Gastrocnemius medialis (tissue), 4 donors: ENCODE data around the gene ZNF438. TPM values are rescaled to one million over a fixed set of nuclear protein-coding genes. Genes with fewer than 3 reads are reported as not detected.
A peak's percentile ranks its signal among the peaks of the same experiment; 100 is the strongest.

Experiments
- ATAC-seq, 2 donors: fragments of 150-250 bp; one replicate each; pipeline ENCODE4 v1.9.1; 2016
- DNase-seq, 2 donors: peaks; one replicate each; pipeline ENCODE4 v3.0.0-alpha.2; 2019
- H3K27ac ChIP-seq, 4 donors: fragments of 200-600 bp; sonication (generic); 1 replicate in 1 of 4; 2 replicates in 3 of 4; pipeline ENCODE4 v1.5.1; 2016 to 2018; ENCODE audit warnings: mild to moderate bottlenecking in 2 of 4, moderate library complexity in 1 of 4
- H3K27me3 ChIP-seq, 3 donors: fragments of 200-600 bp; sonication (generic) in 2 of 3; 1 replicate in 1 of 3; 2 replicates in 2 of 3; pipeline versions ENCODE4 v1.5.1 to v1.6.0; 2016 to 2019; ENCODE audit warnings: mild to moderate bottlenecking in 1 of 3, moderate library complexity in 1 of 3
- H3K36me3 ChIP-seq, 2 donors: fragments of 200-600 bp; sonication (generic) in 1 of 2; one replicate each; pipeline ENCODE4 v1.5.1; 2017 to 2018
- H3K4me1 ChIP-seq, 2 donors: fragments of 200-600 bp; sonication (generic) in 1 of 2; one replicate each; pipeline ENCODE4 v1.5.1; 2016 to 2017; ENCODE audit warnings: mild to moderate bottlenecking in 2 of 2
- H3K4me3 ChIP-seq, 4 donors: fragments of 200-600 bp; sonication (generic) in 3 of 4; 1 replicate in 1 of 4; 2 replicates in 3 of 4; pipeline ENCODE4 v1.5.1; 2016 to 2019; ENCODE audit warnings: mild to moderate bottlenecking in 2 of 4
- H3K9me3 ChIP-seq, 3 donors: fragments of 200-600 bp; sonication (generic) in 2 of 3; 1 replicate in 1 of 3; 2 replicates in 2 of 3; pipeline ENCODE4 v1.5.1; 2016 to 2019
- CTCF ChIP-seq, 5 experiments: fragments of 450-650 bp in 3 of 5; fragments of 200-600 bp in 2 of 5; sonication (generic) in 2 of 5; IDR thresholded peaks in 4 of 5; conservative IDR thresholded peaks in 1 of 5; 1 replicate in 4 of 5; 2 replicates in 1 of 5; pipeline ENCODE4 v1.5.1; 2016 to 2019; ENCODE audit warnings: antibody characterized with exemption in 5 of 5, mild to moderate bottlenecking in 3 of 5, moderate library complexity in 3 of 5
- POLR2A ChIP-seq, 2 donors: fragments of 450-650 bp; IDR thresholded peaks; one replicate each; pipeline ENCODE4 v1.6.1; 2017; ENCODE audit warnings: antibody characterized with exemption in 2 of 2, mild to moderate bottlenecking in 2 of 2, moderate library complexity in 2 of 2
- in situ Hi-C, 4 donors: fragments of 200-750 bp; cut with MboI; loops; one replicate each; pipeline versions ENCODE4 v1.15.0 to v1.8.0; 2017; ENCODE audit warnings: low sequenced_read_pairs in 4 of 4
- intact Hi-C: fragments of 100-400 bp; cut with DNase I; formaldehyde crosslinking; loops from one replicate; pipeline ENCODE4 v1.15.1; 2023; ENCODE audit warnings: low total_unique reads
- total RNA-seq, 4 donors: library from RNA; depleted of rRNA; stranded (reverse); fragments of >200 nt; gene quantifications; one replicate each; pipeline versions ENCODE4 v1.1.0 to v1.2.3, GENCODE V29; 2016

ZNF438 gene
- total RNA-seq, 4 donors from 2014 or later = 14.4 to 37.0 (median 26.5) TPM

- intact Hi-C loops (no loop called here), in situ Hi-C loops (loop anchor here in 1 of 4 donors (25.0 kb wide), 1 partner anchor 413 kb away; no protein-coding TSS in a partner anchor)
- H3K9me3 ChIP-seq = no peaks in the 10 kb centered on the region
- H3K4me1 ChIP-seq = peaks cover 6 to 17% of the 10 kb centered on the region in 2 donors
- DNase-seq = no peak
- no peak for ATAC-seq
- H3K27me3 ChIP-seq = no peaks in the 10 kb centered on the region
- no peak for TF ChIP-seq CTCF (IDR thresholded peaks at IDR 0.05 in 4 of 5, conservative IDR thresholded peaks at IDR 0.05 in 1 of 5)
- no peak for TF ChIP-seq POLR2A (IDR thresholded peaks at IDR 0.05)
- peak overlapping the region in 2 of 4 donors; percentile 31 to 35 for H3K27ac ChIP-seq
- H3K36me3 ChIP-seq = no peaks in the 10 kb centered on the region
- H3K4me3 ChIP-seq = no peak overlapping the region
Observed at GRCh38 chr10:31074722-31075086, 43.0 kb upstream of the ZNF438 start.

GRCh38 chr10:31073996-31074721 lies 42.5 kb upstream of the ZNF438 start:
- no peak overlapping the region for H3K4me3 ChIP-seq
- no peaks in the 10 kb centered on the region for H3K9me3 ChIP-seq
- peak overlapping the region in 3 of 4 donors; percentile 31 to 35 (median 34) for H3K27ac ChIP-seq
- TF ChIP-seq POLR2A (IDR thresholded peaks at IDR 0.05) (no peak), CTCF (IDR thresholded peaks at IDR 0.05 in 4 of 5, conservative IDR thresholded peaks at IDR 0.05 in 1 of 5) (no peak)
- DNase-seq = no peak
- intact Hi-C loops = no loop called here
- no peak for ATAC-seq
- no peaks in the 10 kb centered on the region for H3K27me3 ChIP-seq
- H3K4me1 ChIP-seq = peaks cover 6 to 17% of the 10 kb centered on the region in 2 donors
- H3K36me3 ChIP-seq = no peaks in the 10 kb centered on the region
- in situ Hi-C loops = loop anchor here in 1 of 4 donors (25.0 kb wide), 1 partner anchor 413 kb away; no protein-coding TSS in a partner anchor

GRCh38 chr10:31073211-31073610 lies 41.5 kb upstream of the ZNF438 start:
- in situ Hi-C loops (loop anchor here in 1 of 4 donors (25.0 kb wide), 1 partner anchor 414 kb away; no protein-coding TSS in a partner anchor), intact Hi-C loops (no loop called here)
- H3K4me1 ChIP-seq = peaks cover 6 to 17% of the 10 kb centered on the region in 2 donors
- H3K36me3 ChIP-seq = no peaks in the 10 kb centered on the region
- no peak for TF ChIP-seq CTCF (IDR thresholded peaks at IDR 0.05 in 4 of 5, conservative IDR thresholded peaks at IDR 0.05 in 1 of 5)
- no peak for TF ChIP-seq POLR2A (IDR thresholded peaks at IDR 0.05)
- ATAC-seq (no peak), DNase-seq (no peak)
- H3K4me3 ChIP-seq = no peak overlapping the region
- peak overlapping the region in 1 of 4 donors; percentile 49 for H3K27ac ChIP-seq
- no peaks in the 10 kb centered on the region for H3K27me3 ChIP-seq
- no peaks in the 10 kb centered on the region for H3K9me3 ChIP-seq

GRCh38 chr10:31072451-31072850 lies 40.8 kb upstream of the ZNF438 start:
- peak overlapping the region; percentile 49 to 63 (median 54) for H3K27ac ChIP-seq
- in situ Hi-C loops = loop anchor here in 1 of 4 donors (25.0 kb wide), 1 partner anchor 415 kb away; no protein-coding TSS in a partner anchor
- intact Hi-C loops = no loop called here
- no peaks in the 10 kb centered on the region for H3K9me3 ChIP-seq
- no peaks in the 10 kb centered on the region for H3K27me3 ChIP-seq
- ATAC-seq = no peak
- H3K4me1 ChIP-seq = peaks cover 6 to 17% of the 10 kb centered on the region in 2 donors
- DNase-seq = no peak
- no peak overlapping the region for H3K4me3 ChIP-seq
- TF ChIP-seq POLR2A (IDR thresholded peaks at IDR 0.05) (no peak), CTCF (IDR thresholded peaks at IDR 0.05 in 4 of 5, conservative IDR thresholded peaks at IDR 0.05 in 1 of 5) (no peak)
- H3K36me3 ChIP-seq = no peaks in the 10 kb centered on the region
